Measurements from ENCODE around the gene CDH2.

GRCh38 chr18:28015671-28016070 lies 161.3 kb downstream of the CDH2 start:
- no peak for TF ChIP-seq CTCF (IDR thresholded peaks at IDR 0.05; ENCODE audit: insufficient read depth, low read length, poor library complexity, severe bottlenecking)
- TF ChIP-seq EZH2phosphoT487 (conservative IDR thresholded peaks at IDR 0.05; ENCODE audit: low read length) = no peak
